K562 (cell line): Measurements from ENCODE around the gene SSBP1. TPM values are rescaled to one million over a fixed set of nuclear protein-coding genes. Genes with fewer than 3 reads are reported as not detected.
A peak's percentile ranks its signal among the peaks of the same experiment; 100 is the strongest.

Experiments used
- ATAC-seq: fragments of 200-7000 bp; cut with Tn5 transposase; 3 replicates; pipeline ENCODE4 v1.9.1; 2020; ENCODE audit warnings: moderate library complexity
- BruUV-seq: library from RNA; stranded (reverse); fragments of 400-500 nt; replicated peaks from 2 replicates; lab custom pipeline; 2021; lab: Mats Ljungman, UMichigan
- CTCF ChIA-PET: fragments of 300-600 bp; formaldehyde crosslinking; extraction: SDS; loops from one replicate; lab custom pipeline; 2021; ENCODE audit warnings: low intra/inter-chr PET ratio; lab: Yijun Ruan, JAX
- POLR2A ChIA-PET: fragments of 300-600, 350-650 bp; sonication (Branson Sonifier 250); formaldehyde crosslinking; extraction: SDS; loops from one replicate; lab custom pipeline; 2021; ENCODE audit warnings: antibody characterized with exemption, inconsistent platforms; lab: Yijun Ruan, JAX
- DNase-seq, 4 experiments: peaks; one replicate each; pipeline versions ENCODE4 v3.0.0 to v3.0.0-alpha.2; 2011 to 2018; ENCODE audit warnings: low spot score in 3 of 4, mixed read lengths in 3 of 4; ENCODE audit errors: extremely low read depth in 1 of 4
- FAIRE-seq: peaks from 2 replicates; lab custom pipeline; 2011; peaks lifted over from hg19 to GRCh38; lab: Jason Lieb, UNC
- H2AFZ ChIP-seq: 2 replicates; pipeline ENCODE4 v1.6.0; 2011; ENCODE audit warnings: low read depth, low read length, control low read depth, inconsistent platforms
- H3K27ac ChIP-seq: fragments of 200-600 bp; 3 replicates; pipeline ENCODE4 v1.8.0; 2011; ENCODE audit warnings: low read depth, mild to moderate bottlenecking, control low read depth, inconsistent platforms, low read length, moderate library complexity, mixed read lengths; ENCODE audit errors: extremely low read depth
- H3K27me3 ChIP-seq, 2 experiments: fragments of 300-600 bp in 1 of 2; 2 replicates in 1 of 2; 3 replicates in 1 of 2; pipeline versions ENCODE4 v1.6.0 to v1.8.0; 2011; ENCODE audit warnings: inconsistent platforms in 2 of 2, low read length in 2 of 2, mild to moderate bottlenecking in 1 of 2, mixed read lengths in 1 of 2, moderate library complexity in 1 of 2; ENCODE audit not compliant: control insufficient read depth in 2 of 2, insufficient read depth in 2 of 2
- H3K36me3 ChIP-seq: fragments of 300-600 bp; 3 replicates; pipeline ENCODE4 v1.8.0; 2011; ENCODE audit warnings: mild to moderate bottlenecking, low read length, inconsistent platforms; ENCODE audit not compliant: control insufficient read depth, insufficient read depth
- H3K4me1 ChIP-seq, 2 experiments: fragments of 200-600 bp in 1 of 2; replicated peaks in 1 of 2; 2 replicates in 1 of 2; 3 replicates in 1 of 2; pipeline versions ENCODE4 v1.5.1 to v1.8.0; 2011; ENCODE audit warnings: inconsistent platforms in 2 of 2, low read length in 2 of 2, mild to moderate bottlenecking in 1 of 2, mixed read lengths in 1 of 2, moderate library complexity in 1 of 2; ENCODE audit not compliant: control insufficient read depth in 2 of 2, insufficient read depth in 2 of 2
- H3K4me2 ChIP-seq: 2 replicates; pipeline ENCODE4 v1.6.1; 2011; ENCODE audit warnings: low read length, control low read depth, inconsistent platforms, mixed read lengths; ENCODE audit not compliant: insufficient read depth
- H3K4me3 ChIP-seq: fragments of 200-600 bp; sonication (generic), shearing (Covaris generic); 2 replicates; pipeline ENCODE4 v1.5.1; 2016; ENCODE audit warnings: control low read depth, inconsistent platforms
- H3K79me2 ChIP-seq: fragments of 200-600 bp; 3 replicates; pipeline ENCODE4 v1.8.0; 2011; ENCODE audit warnings: low read length, inconsistent platforms; ENCODE audit not compliant: control insufficient read depth, insufficient read depth
- H3K9ac ChIP-seq, 2 experiments: 2 replicates each; pipeline versions ENCODE4 v1.6.0 to v1.6.1; 2011; ENCODE audit warnings: low read depth in 2 of 2, low read length in 2 of 2, control low read depth in 1 of 2, inconsistent platforms in 1 of 2, mild to moderate bottlenecking in 1 of 2, mixed read lengths in 1 of 2; ENCODE audit not compliant: insufficient read depth in 1 of 2
- H3K9me1 ChIP-seq: one replicate; pipeline ENCODE4 v1.6.0; 2011; ENCODE audit warnings: inconsistent platforms, mild to moderate bottlenecking, low read length, moderate library complexity; ENCODE audit not compliant: control insufficient read depth, insufficient read depth
- H3K9me3 ChIP-seq: replicated peaks from 2 replicates; pipeline ENCODE4 v1.5.1; 2011; ENCODE audit warnings: low read depth, low read length, inconsistent platforms; ENCODE audit not compliant: control insufficient read depth, insufficient read depth
- H4K20me1 ChIP-seq: replicated peaks from 2 replicates; pipeline ENCODE4 v1.6.1; 2011; ENCODE audit warnings: low read length, inconsistent platforms, mixed read lengths; ENCODE audit not compliant: control insufficient read depth, insufficient read depth
- ARNT ChIP-seq, 2 experiments: fragments of 450-650 bp; IDR thresholded peaks; 2 replicates each; pipeline ENCODE4 v1.6.1; 2016; ENCODE audit warnings: mild to moderate bottlenecking in 1 of 2
- CBX1 ChIP-seq: sonication (generic); IDR thresholded peaks from 2 replicates; pipeline ENCODE4 v1.6.1; 2016; ENCODE audit warnings: antibody characterized with exemption, low read depth, mild to moderate bottlenecking
- CBX3 ChIP-seq, 2 experiments: IDR thresholded peaks; 1 replicate in 1 of 2; 2 replicates in 1 of 2; pipeline ENCODE4 v1.6.1; 2012; ENCODE audit warnings: inconsistent platforms in 2 of 2, low read length in 2 of 2, borderline replicate concordance in 1 of 2, control low read depth in 1 of 2
- CC2D1A ChIP-seq: fragments of 450-650 bp; IDR thresholded peaks from 2 replicates; pipeline ENCODE4 v1.6.1; 2017; ENCODE audit warnings: mild to moderate bottlenecking
- CHAMP1 ChIP-seq: fragments of 450-650 bp; IDR thresholded peaks from 2 replicates; pipeline ENCODE4 v1.6.1; 2016; ENCODE audit warnings: mild to moderate bottlenecking
- ZBTB33 ChIP-seq: sonication (generic); formaldehyde crosslinking; IDR thresholded peaks from 2 replicates; pipeline ENCODE4 v1.8.1; 2023; ENCODE audit warnings: mild to moderate bottlenecking, missing genetic modification reagents
- WGBS: fragments of 100-300 bp; shearing (Covaris generic); methylation state at CpG from one replicate; pipeline ENCODE4 v1.1.6; 2016; ENCODE audit warnings: low coverage, mixed read lengths; ENCODE audit not compliant: insufficient coverage; ENCODE audit errors: missing lambda C conversion rate; 5-methylcytosine and 5-hydroxymethylcytosine counted together
- in situ Hi-C: fragments of 300-500 bp; cut with MboI; formaldehyde crosslinking; loops from 4 replicates; pipeline ENCODE4 v1.15.0; 2018; ENCODE audit warnings: inconsistent platforms, mixed read lengths
- intact Hi-C: fragments of 100-400 bp; cut with micrococcal nuclease; formaldehyde crosslinking; loops from 2 replicates; pipeline ENCODE4 v1.14.2; 2022
- polyA plus RNA-seq, 8 experiments: library from polyadenylated mRNA; depleted of rRNA in 4 of 8; stranded (reverse) in 5 of 8; unstranded in 3 of 8; fragments of >200 nt; fragmentation: Nextera tagmentation in 2 of 8; fragmentation: Illumina TruSeq in 1 of 8; extraction: Ambion mirVana in 2 of 8; extraction: Trizol in 1 of 8; gene quantifications; 2 replicates each; pipeline versions ENCODE4 v1.2.1 to v1.2.3, GENCODE V29; 2011 to 2014; ENCODE audit warnings: inconsistent platforms in 1 of 8, missing spikeins in 1 of 8
- total RNA-seq, 7 experiments: library from RNA; depleted of rRNA in 6 of 7; stranded (reverse); fragments of >200 nt in 6 of 7; fragmentation: Illumina TruSeq in 2 of 7; extraction: Trizol in 2 of 7; gene quantifications; 2 replicates each; pipeline versions ENCODE4 v1.2.1 to v1.2.3, GENCODE V29; 2011 to 2021; ENCODE audit warnings: low replicate concordance in 1 of 7
- TF ChIP-seq, protein P1 (sequence below), 2 experiments: fragments of 200-800 bp in 1 of 2; sonication (Bioruptor generic) in 1 of 2; sonication (generic) in 1 of 2; formaldehyde crosslinking in 1 of 2; IDR thresholded peaks in 1 of 2; conservative IDR thresholded peaks in 1 of 2; 2 replicates each; pipeline versions ENCODE4 v1.5.0 to v1.6.1; 2016 to 2020; ENCODE audit warnings: missing compliant biosample characterization in 1 of 2, missing genetic modification characterization in 1 of 2, missing genetic modification reagents in 1 of 2
- TF ChIP-seq, protein P2 (sequence below), 3 experiments: IDR thresholded peaks in 2 of 3; conservative IDR thresholded peaks in 1 of 3; 2 replicates each; pipeline ENCODE4 v1.5.1; 2011 to 2012; ENCODE audit warnings: low read length in 3 of 3, mild to moderate bottlenecking in 3 of 3, control low read depth in 2 of 3, improper control_type of control experiment in 1 of 3, inconsistent platforms in 1 of 3, low read depth in 1 of 3, mixed read lengths in 1 of 3, moderate library complexity in 1 of 3; ENCODE audit not compliant: insufficient read depth in 2 of 3

Gene SSBP1
- total and polyA plus RNA-seq, 9 of the 15 experiments (the other 6 are each of a cell fraction or from before 2014, with no cell fraction given): 404 to 1,996 (median 835) TPM

DNA sequence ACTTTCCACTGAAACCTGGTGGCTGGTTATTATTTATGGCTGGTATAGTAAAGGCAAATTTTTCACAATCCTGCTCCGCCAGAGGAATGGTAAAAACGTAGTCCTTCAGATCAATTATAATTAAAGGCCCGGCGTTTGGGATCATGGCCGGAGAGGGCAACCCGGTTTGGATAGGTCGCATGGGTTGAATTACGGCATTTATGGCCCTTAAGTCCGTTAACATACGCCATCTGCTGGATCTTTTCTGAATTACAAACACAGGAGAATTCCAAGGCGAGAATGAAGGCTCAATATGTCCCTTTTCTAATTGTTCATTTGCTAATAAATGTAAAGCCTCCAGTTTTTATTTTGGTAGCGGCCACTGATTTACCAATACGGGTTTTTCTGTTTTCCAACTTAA lies 14.5 kb downstream of the SSBP1 start:
- Histone ChIP-seq H3K27me3 (no peaks in the 10 kb centered on the region), H3K9me1 (no peaks in the 10 kb centered on the region), H2AFZ (no peak overlapping the region), H3K4me2 (no peak overlapping the region), H4K20me1 (no peaks in the 10 kb centered on the region), H3K9me3 (peaks cover 32% of the 10 kb centered on the region), H3K79me2 (no peaks in the 10 kb centered on the region), H3K4me1 (no peaks in the 10 kb centered on the region), H3K36me3 (peaks cover 99% of the 10 kb centered on the region), H3K4me3 (no peak overlapping the region), H3K9ac (no peak overlapping the region)
- no TSS peak for BruUV-seq
- intact Hi-C loops: loop anchor here (10.0 kb wide), 1 partner anchor 222 kb away; the partner anchor contains the start of gene TAS2R38
- DNase-seq (peak in 1 of 4 experiments; percentile 40), FAIRE-seq (no peak), ATAC-seq (no peak)
- 97% methylated on average over 13 of the region's 13 CpGs for WGBS
- CTCF ChIA-PET: no interaction called here
- in situ Hi-C loops: no loop called here
- TF ChIP-seq ARNT (IDR thresholded peaks at IDR 0.05) (no peak), ZBTB33 (CRISPR knock-in tag) (peak; percentile 99), CHAMP1 (peak; percentile 94), CBX3 (IDR thresholded peaks at IDR 0.05; ENCODE audit: borderline replicate concordance in 1 of 2, low read length in 2 of 2) (peak in 1 of 2 experiments; percentile 87; a peak in 2 of 3 replicates), CC2D1A (peak; percentile 50; the same call in 1 of the 2 replicates), CBX1 (0 out of 2 replicates have a peak, but pooled peaks have one; percentile 36)
- TF ChIP-seq, protein P1, sequence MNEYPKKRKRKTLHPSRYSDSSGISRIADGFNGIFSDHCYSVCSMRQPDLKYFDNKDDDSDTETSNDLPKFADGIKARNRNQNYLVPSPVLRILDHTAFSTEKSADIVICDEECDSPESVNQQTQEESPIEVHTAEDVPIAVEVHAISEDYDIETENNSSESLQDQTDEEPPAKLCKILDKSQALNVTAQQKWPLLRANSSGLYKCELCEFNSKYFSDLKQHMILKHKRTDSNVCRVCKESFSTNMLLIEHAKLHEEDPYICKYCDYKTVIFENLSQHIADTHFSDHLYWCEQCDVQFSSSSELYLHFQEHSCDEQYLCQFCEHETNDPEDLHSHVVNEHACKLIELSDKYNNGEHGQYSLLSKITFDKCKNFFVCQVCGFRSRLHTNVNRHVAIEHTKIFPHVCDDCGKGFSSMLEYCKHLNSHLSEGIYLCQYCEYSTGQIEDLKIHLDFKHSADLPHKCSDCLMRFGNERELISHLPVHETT (CRISPR knock-in tag; conservative IDR thresholded peaks at IDR 0.05 in 1 of 2, IDR thresholded peaks at IDR 0.05 in 1 of 2): no peak
- TF ChIP-seq, protein P2, sequence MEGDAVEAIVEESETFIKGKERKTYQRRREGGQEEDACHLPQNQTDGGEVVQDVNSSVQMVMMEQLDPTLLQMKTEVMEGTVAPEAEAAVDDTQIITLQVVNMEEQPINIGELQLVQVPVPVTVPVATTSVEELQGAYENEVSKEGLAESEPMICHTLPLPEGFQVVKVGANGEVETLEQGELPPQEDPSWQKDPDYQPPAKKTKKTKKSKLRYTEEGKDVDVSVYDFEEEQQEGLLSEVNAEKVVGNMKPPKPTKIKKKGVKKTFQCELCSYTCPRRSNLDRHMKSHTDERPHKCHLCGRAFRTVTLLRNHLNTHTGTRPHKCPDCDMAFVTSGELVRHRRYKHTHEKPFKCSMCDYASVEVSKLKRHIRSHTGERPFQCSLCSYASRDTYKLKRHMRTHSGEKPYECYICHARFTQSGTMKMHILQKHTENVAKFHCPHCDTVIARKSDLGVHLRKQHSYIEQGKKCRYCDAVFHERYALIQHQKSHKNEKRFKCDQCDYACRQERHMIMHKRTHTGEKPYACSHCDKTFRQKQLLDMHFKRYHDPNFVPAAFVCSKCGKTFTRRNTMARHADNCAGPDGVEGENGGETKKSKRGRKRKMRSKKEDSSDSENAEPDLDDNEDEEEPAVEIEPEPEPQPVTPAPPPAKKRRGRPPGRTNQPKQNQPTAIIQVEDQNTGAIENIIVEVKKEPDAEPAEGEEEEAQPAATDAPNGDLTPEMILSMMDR (IDR thresholded peaks at IDR 0.05 in 2 of 3, conservative IDR thresholded peaks at IDR 0.05 in 1 of 3; ENCODE audit: insufficient read depth in 2 of 3, low read depth in 1 of 3, low read length in 3 of 3): peak; percentile 23 to 50 (median 28); a peak in 5 of 6 replicates
- TF ChIP-seq, all 486 proteins: peak for 6
- no peak overlapping the region for H3K27ac ChIP-seq
- POLR2A ChIA-PET: no interaction called here
